ENCODE results near the gene ZBTB5. TPM values are rescaled to one million over a fixed set of nuclear protein-coding genes. Genes with fewer than 3 reads are reported as not detected.

Gene ZBTB5
- total and polyA plus RNA-seq, 2 of the 13 experiments (the other 11 are each of a cell fraction or from before 2014, with no cell fraction given): 12.5 to 20.5 TPM

GRCh38 chr9:37485389-37486255 lies 20.4 kb upstream of the ZBTB5 start, which contains the start of gene POLR1E (continued):
- TF ChIP-seq ZNF503 (CRISPR knock-in tag; IDR thresholded peaks at IDR 0.05): peak; percentile 37; the same call in 1 of the 2 replicates
- TF ChIP-seq GABPA (IDR thresholded peaks at IDR 0.05; ENCODE audit: low read depth, low read length): peak; percentile 65
- TF ChIP-seq GABPA (CRISPR knock-in tag; IDR thresholded peaks at IDR 0.05; ENCODE audit: low read depth): peak; percentile 71
- no peak for TF ChIP-seq KDM6A (CRISPR knock-in tag; IDR thresholded peaks at IDR 0.05; ENCODE audit: low read depth)
- no peak for TF ChIP-seq ZNF639 (CRISPR knock-in tag; conservative IDR thresholded peaks at IDR 0.05)
- no peak for TF ChIP-seq ZNF512 (CRISPR knock-in tag; IDR thresholded peaks at IDR 0.05)
- TF ChIP-seq PPARG (CRISPR knock-in tag; conservative IDR thresholded peaks at IDR 0.05): no peak
- no peak for TF ChIP-seq ARHGAP35 (CRISPR knock-in tag; IDR thresholded peaks at IDR 0.05; ENCODE audit: borderline replicate concordance)
- TF ChIP-seq SATB2 (CRISPR knock-in tag; IDR thresholded peaks at IDR 0.05): no peak
- no peak for TF ChIP-seq ZNF883 (CRISPR knock-in tag; IDR thresholded peaks at IDR 0.05; ENCODE audit: not compliant biosample characterization)
- no peak for TF ChIP-seq LRRFIP1 (CRISPR knock-in tag; conservative IDR thresholded peaks at IDR 0.05)
- peak; percentile 71; the same call in 1 of the 2 replicates for TF ChIP-seq KLF12 (CRISPR knock-in tag; IDR thresholded peaks at IDR 0.05; ENCODE audit: borderline replicate concordance)
- TF ChIP-seq RARA (CRISPR knock-in tag; IDR thresholded peaks at IDR 0.05): no peak
- no peak; the same call in 1 of the 2 replicates for TF ChIP-seq AKAP8 (CRISPR knock-in tag; IDR thresholded peaks at IDR 0.05)
- TF ChIP-seq SMARCC2 (IDR thresholded peaks at IDR 0.05): no peak
- no peak for TF ChIP-seq MAZ (IDR thresholded peaks at IDR 0.05; ENCODE audit: borderline replicate concordance, low read depth, low read length)
- no peak for TF ChIP-seq MAZ (CRISPR knock-in tag; IDR thresholded peaks at IDR 0.05; ENCODE audit: low read depth)
- TF ChIP-seq HOXD1 (CRISPR knock-in tag; IDR thresholded peaks at IDR 0.05): 0 out of 2 replicates have a peak, but pooled peaks have one; percentile 29
- TF ChIP-seq EP300 (IDR thresholded peaks at IDR 0.05; ENCODE audit: low read depth in 2 of 2, low read length in 2 of 2): no peak
- TF ChIP-seq EP300 (CRISPR knock-in tag; IDR thresholded peaks at IDR 0.05; ENCODE audit: borderline replicate concordance): no peak
- no peak for TF ChIP-seq MIER2 (CRISPR knock-in tag; IDR thresholded peaks at IDR 0.05)
- no peak for TF ChIP-seq HES4 (CRISPR knock-in tag; IDR thresholded peaks at IDR 0.05; ENCODE audit: borderline replicate concordance)
- TF ChIP-seq CEBPG (CRISPR knock-in tag; IDR thresholded peaks at IDR 0.05): no peak
- 0 out of 2 replicates have a peak, but pooled peaks have one; percentile 23 for TF ChIP-seq MZF1 (CRISPR knock-in tag; IDR thresholded peaks at IDR 0.05; ENCODE audit: borderline replicate concordance)

Measured in HepG2 (cell line).